GM23248 (cell line): ENCODE results near the gene STAT4.

Source experiments
- EZH2 ChIP-seq: fragments of 200-600 bp; sonication (generic); IDR thresholded peaks from 2 replicates; pipeline ENCODE4 v1.6.1; 2018; ENCODE audit warnings: antibody characterized with exemption, mild to moderate bottlenecking; ENCODE audit not compliant: insufficient read depth, poor library complexity, severe bottlenecking
- EZH2phosphoT487 ChIP-seq: fragments of 200-600 bp; sonication (generic); IDR thresholded peaks from 2 replicates; pipeline ENCODE4 v1.6.1; 2018; ENCODE audit warnings: antibody characterized with exemption, moderate library complexity, mild to moderate bottlenecking, low read depth; ENCODE audit not compliant: insufficient read depth

- TF ChIP-seq EZH2 (no peak), EZH2phosphoT487 (no peak)
Observed at GRCh38 chr2:191166111-191166755, 15.4 kb upstream of the STAT4 start.
